HG02943 (cell line): ENCODE measurements around the gene FABP6.
"Not testable (repeated sequence)": the region's sequence is repeated elsewhere in the genome, so short reads cannot be mapped to it uniquely, and the experiment has no call there.

Experiments used
- ATAC-seq: cut with Tn5 transposase; IDR thresholded peaks from one replicate; pipeline ENCODE4 v1.9.1; 2021; ENCODE audit warnings: mild to moderate bottlenecking, low read depth, moderate library complexity; ENCODE audit not compliant: unreplicated experiment

Gene FABP6

GRCh38 chr5:160213537-160213936, 15.8 kb upstream of the FABP6 start:
- no peak for ATAC-seq

DNA sequence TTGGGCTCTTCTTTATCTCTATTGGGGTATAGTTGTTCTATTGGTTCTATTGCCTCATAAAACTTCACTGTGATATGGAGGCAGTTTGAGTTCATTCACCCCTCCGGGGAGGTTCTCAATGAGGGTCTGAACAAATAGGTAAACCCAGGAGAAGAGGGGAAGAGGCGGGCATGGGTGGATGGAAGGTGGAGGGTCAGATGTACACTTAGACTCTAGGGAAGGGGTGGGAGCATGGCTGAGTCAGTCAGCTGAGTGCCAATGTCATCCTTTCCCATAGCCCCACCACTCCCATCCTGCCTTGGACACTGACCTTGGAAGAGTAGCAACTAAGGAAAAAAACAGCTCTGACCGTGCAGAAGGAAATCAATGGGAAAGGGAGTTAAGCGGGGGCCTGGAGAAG, 9.9 kb upstream of the FABP6 start:
- ATAC-seq = no peak

GRCh38 chr5:160221082-160221481, 8.2 kb upstream of the FABP6 start:
- ATAC-seq = no peak

GRCh38 chr5:160227012-160227411, 2.3 kb upstream of the FABP6 start:
- no peak for ATAC-seq

GRCh38 chr5:160230686-160231527, 1.6 kb downstream of the FABP6 start:
- no peak for ATAC-seq

GRCh38 chr5:160231783-160232342, 2.6 kb downstream of the FABP6 start:
- no peak for ATAC-seq

DNA sequence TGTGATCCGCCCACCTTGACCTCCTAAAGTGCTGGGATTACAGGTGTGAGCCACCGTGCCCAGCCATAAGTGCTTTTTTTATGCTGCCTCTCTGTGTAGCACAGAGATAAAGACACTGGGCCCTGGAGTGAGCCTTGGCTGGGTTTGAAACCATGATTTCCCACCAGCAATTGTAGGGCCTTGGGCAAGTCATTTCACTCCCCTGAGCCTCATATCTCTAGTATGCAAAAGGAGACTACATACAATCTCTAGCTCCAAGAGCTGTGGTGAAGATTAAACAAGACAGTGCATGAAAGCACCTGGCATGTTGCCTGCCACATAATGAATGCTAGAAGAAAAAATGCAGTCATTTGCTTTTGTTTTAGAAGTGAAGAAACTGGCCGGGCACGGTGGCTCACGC, 3.9 kb downstream of the FABP6 start:
- no peak for ATAC-seq

DNA sequence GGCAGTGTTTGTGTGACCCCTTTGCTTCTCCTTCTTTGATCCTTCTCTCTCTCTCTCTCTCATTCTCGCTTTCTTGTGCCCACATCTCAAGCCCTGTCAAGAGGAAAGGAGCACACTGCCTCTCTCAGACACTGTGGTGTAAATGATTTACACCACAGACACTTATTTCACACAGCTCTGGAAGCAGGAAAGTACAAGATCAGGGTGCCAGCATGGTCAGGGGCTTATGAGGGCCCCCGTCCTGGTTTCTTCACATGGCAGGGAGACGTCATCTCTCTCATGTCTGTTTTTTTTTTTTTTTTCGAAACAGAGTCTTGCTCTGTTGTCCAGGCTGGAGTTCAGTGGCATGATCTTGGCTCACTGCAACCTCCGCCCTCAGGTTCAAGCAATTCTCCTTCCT, 6.4 kb downstream of the FABP6 start:
- no peak for ATAC-seq

GRCh38 chr5:160237571-160238093, 8.3 kb downstream of the FABP6 start:
- no peak for ATAC-seq

- no peak for ATAC-seq
Measured at GRCh38 chr5:160240350-160240749, 11.0 kb downstream of the FABP6 start.

- no peak for ATAC-seq
Measured at GRCh38 chr5:160242145-160242544, 12.8 kb downstream of the FABP6 start.

DNA sequence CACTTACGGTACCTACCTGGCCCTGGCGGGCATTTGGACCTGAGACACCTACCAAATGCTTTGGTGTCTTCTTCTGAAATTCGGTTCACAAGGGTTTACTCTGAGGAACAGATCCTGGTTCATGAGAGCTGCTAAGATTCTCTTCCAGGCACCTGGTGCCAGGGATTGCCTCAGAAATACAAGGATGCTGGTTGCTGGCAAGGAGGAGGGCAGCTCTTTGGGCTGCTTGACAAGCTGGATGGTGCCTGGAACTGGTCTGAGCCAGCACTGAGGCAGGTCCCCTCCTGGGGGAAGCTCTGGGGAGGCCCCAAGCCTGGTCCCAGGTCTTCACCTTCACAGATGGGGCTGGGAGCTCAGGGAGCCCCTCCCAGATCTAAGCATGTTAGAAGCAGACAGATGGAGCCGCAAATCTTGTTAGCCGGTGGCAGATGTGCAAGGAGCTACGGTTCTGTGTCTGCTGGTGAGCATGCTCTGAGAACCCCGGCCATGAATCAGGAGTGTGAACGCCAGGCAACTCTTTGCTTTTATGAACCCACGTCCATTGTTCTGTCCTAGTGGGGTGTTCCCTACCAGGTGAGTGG, 16.3 kb downstream of the FABP6 start:
- no peak for ATAC-seq

GRCh38 chr5:160249570-160249969, 20.3 kb downstream of the FABP6 start:
- ATAC-seq = not testable (repeated sequence)

DNA sequence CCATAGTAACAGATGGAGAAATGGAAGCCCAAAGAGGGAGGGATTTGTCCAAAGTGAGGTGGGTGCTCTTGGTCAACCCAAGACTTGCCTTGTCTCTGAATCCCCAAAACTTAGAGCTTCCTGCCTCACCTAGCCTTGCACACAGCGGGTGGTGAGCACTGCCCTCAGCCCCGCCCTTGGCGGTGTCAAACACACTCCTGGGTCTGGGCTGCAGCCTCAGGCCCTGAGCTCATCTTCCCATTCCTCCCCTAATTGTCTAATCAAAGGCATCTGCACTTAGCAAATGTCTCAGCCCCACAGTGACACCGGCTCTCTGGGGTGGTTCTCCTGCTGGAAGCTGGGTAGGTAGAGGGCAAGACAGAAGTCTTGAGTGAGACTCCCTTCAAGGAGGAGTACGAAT, 20.9 kb downstream of the FABP6 start:
- no peak for ATAC-seq

DNA sequence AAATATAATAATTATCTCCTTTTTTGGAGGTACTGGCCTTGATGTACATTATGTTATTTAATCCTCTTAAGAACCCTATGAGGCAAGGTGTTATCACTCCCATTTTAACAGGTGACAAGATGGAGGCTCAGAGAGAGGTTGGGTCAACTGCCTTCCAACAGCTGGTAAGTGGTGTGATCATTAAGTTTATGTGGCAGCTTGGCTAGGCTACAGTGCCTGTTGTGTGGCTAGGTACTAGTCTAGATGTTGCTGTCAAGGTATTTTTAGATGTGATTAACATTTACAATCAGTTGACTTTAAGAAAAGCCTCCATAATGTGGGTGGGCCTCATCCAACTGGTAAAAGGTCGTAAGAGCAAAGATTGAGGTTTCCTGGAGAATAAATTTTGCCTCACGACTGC, 21.5 kb downstream of the FABP6 start:
- no peak for ATAC-seq

DNA sequence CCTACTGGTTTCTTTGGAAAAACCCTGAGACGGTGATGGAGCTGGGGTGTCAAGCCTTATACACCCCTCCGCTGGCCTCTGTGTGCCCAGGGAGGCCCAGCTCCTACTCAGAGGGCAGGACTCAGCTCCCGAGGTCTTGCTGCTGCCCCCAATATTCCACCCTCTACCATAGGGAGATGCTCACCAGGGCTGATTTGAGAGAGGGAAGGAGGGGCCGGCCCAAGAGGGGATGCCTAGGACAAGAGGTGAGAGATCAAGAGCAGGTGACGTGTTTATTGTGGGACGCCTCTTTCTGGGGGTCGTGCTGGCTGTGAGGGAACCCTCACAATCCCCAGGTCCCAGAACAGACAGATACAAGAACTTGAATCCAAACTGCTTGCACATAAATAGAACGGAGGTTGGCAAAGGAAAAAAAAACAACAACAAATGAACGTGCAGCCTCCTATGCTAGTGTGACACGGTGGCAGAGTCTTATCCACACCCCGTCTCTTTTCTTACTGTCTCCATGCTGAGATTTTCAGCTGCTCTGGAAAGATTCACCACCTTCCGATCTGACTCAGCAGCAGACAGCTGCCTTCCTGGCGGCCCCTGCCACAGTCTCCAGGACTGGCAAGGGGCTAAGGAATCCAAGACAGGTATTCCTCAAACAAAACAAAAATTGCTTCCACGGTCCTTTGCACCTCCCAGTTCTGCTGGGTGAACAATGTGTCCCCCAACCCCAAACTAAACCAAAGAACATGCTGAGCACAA, 22.3 kb downstream of the FABP6 start:
- ATAC-seq = no peak

- no peak for ATAC-seq
Measured at GRCh38 chr5:160252916-160253315, 23.6 kb downstream of the FABP6 start.

DNA sequence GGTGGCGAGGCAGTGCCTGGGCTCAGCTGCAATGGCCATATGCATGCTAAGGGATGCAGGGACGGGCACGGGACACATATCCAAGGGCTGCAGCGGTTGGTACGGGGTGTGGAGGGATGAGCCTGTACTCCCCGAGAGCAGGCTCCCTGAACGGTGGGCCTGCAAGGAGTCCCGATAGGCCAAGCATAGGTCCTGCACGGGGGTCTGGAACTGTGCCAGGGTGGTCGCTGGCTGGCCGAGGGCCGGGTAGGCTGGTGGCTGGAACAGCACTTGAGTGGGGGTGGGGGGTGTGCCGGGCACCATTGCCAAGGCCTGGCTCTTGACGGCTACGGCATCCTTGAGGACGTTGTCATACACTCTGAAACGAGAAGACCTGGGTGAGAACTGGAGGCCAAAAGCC, 24.1 kb downstream of the FABP6 start:
- no peak for ATAC-seq

DNA sequence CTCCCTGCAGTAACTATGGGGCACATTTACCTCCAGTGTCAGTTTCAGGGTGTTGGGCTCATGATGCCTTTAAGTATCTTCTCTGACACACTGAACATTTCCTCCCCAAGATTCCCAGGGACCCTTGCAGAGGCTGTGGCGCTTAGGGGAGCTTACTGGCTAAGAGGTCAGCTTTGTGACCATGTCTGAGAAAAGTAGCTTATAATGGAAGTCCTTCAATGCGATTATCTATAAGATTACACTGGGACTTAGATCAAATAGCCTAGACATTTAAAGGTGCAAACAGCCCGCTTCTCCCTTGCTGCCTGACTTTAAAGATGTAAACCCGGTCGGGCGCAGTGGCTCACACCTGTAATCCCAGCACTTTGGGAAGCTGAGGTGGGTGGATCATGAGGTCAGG, 25.4 kb downstream of the FABP6 start:
- no peak for ATAC-seq

DNA sequence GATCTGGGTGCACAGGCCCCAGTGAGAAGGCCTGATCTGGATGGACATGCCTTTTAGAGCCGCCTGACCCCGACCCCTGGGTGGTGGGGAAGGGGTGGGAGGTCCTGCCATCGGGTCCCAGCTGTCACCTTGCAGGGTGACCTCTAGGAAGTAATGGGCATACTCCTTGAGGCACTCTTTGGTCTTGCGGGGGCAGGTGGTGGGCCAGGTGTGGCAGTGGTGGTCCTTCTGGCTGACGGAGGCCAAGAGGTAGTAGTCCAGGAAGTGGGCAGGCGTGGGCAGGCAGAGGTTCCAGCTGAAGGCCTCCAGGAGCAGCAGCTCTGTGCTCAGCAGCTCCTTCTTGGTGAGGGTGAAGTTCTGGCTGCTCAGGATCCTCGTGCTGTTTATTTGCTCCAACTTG, 30.0 kb downstream of the FABP6 start:
- ATAC-seq = no peak
